ENCODE data around the gene SPATA32.
"Not testable (repeated sequence)": the region's sequence is repeated elsewhere in the genome, so short reads cannot be mapped to it uniquely, and the experiment has no call there.

The SPATA32 gene

GRCh38 chr17:45271603-45272002 is 9.7 kb upstream of the SPATA32 start:
- no peak for DNase-seq (ENCODE audit: low read depth in 2 of 2)

GRCh38 chr17:45270828-45271418 is 9.0 kb upstream of the SPATA32 start:
- peak; percentile 21 to 29 for DNase-seq (ENCODE audit: low read depth in 2 of 2)

- DNase-seq (ENCODE audit: low read depth in 2 of 2) = no peak
Observed at GRCh38 chr17:45269912-45270311, 8.0 kb upstream of the SPATA32 start.

- no peak for DNase-seq (ENCODE audit: low read depth in 2 of 2)
Observed at GRCh38 chr17:45267436-45268055, 5.7 kb upstream of the SPATA32 start.

DNA sequence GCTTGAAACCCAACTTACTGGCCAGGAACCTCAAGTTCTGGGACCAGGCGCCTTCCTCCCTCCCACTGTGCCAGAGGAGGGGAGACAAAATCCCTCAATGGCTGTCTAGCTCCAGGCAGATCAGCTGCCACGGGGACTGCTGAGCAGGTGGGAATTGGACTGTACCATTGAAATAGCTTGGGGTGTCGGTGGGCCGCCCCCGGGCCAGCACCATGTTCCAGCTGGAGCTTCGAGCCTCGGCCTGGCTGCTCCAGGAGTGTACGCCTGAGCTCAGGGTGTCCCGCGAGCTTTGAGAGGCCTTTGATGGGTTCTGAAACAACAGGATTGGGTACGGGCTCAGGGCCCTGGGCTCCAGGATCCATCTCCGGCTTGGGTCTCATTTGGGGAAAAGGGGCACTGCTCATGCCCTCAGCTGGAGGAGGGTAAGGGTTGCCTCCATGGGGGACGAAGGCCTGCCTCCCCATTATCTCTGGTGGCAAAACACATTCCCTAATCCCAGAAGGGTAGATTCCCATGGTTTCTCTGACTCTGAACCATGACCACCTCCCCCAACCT is 4.6 kb upstream of the SPATA32 start:
- no peak for DNase-seq (ENCODE audit: low read depth in 2 of 2)

DNA sequence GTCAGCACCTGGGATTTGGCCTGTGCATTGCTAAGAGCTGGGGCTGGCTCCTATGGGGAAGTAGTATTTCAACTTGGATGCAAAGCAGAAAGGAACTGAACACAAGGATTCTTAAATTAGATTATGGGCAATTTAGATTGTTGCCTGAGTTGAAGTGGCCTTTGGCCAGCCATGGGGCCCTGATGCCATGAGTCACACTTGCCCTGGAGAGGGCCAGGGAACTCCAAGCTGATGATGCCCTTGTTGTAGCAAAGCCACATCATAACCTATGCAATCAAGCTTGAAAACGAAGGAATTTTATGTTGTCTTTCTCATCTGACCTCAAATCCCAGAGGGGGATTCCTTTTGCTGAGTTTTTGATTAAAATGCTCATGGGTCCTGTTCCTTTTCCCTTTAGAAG is 3.9 kb upstream of the SPATA32 start:
- no peak for DNase-seq (ENCODE audit: low read depth in 2 of 2)

DNA sequence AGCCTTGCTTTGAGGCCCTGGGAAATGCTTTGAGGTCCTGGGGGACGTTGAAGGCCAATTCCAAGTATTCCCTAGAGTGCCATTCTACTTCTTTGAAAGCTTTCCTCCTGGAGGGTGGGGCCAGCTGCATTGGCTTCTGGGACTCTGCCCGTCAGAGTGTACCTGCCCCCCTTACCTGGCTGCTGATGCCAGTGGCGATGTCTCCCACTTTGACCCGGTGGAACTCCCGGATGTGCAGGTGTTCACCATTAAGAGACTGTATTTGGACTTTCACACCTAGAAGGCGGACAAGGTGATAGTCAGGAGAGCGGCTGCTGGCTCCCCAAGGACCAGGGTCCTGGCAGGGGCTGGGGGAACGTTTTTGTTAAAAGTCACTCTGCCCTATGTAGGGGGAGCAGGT is 3.1 kb upstream of the SPATA32 start:
- DNase-seq (ENCODE audit: low read depth in 2 of 2) = no peak

DNA sequence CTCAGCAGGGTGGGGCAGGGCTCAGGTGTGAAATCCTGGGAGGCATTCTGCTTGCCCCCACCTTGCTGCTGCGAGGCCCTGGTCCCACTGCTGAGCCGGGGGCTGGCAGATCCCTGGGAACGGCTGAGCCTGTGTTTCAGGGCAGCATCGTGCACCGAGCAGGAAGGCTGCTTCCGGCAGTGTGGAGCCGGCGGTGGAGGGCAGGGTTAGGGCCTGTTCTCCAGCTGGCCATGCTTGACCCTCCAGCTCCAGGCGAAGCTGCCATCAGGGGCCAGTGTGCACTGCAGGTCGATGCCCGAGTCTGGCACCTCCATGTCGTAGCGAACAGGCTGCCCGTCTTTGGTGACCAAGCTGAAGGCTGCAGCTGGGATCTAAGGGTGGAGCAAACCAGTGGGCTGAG is 2.5 kb upstream of the SPATA32 start:
- DNase-seq (ENCODE audit: low read depth in 2 of 2) = no peak

DNA sequence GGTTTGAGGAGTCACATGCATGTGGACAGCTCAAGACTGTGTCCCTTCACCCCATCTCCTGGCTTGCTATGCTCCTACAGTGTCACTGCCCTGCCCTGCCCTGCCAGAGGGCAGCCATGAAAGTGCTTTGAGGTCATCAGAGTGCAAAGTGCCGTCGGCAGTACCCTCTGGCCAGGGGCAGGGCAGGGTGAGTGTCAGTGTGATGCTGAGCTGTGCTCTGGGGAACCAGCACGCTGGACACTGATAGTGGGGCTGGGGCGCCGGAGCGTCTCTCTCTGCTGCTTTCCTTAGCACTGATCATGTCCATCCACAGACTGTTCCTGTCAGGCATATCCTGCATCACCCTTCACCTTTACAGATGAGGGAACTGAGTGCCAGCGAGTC is 1.6 kb upstream of the SPATA32 start:
- no peak for DNase-seq (ENCODE audit: low read depth in 2 of 2)

- no peak for DNase-seq (ENCODE audit: low read depth in 2 of 2)
Observed at GRCh38 chr17:45262516-45263476, 902 bp upstream of the SPATA32 start.

DNA sequence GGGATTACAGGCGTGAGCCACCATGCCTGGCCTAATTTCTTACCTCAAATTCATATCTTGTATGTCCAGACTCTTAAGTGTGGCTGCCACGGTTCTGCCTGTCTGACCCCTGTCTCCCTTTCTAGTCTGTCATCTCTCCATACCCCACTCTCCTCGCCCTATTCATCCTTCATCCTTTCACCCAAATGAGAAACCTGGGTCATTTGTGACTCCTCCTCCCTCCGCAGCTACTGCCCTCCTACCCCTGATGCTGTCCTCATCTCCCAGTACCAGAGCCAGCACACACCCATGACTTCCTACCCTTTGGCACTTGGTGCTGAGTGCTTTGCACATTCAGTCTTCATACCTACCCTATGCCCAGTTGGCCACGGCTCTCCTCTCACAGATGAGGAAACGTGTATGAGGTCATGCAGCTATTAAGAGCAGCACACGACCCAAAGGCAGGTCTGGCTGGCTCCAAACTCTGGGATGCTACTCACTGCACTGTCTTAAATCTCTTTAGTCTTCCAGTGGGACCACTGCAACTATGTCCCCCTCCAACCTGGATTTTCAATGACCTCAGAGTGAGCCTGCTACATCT is 1.6 kb downstream of the SPATA32 start:
- DNase-seq (ENCODE audit: low read depth in 2 of 2) = no peak

- DNase-seq (ENCODE audit: low read depth in 2 of 2) = no peak
Observed at GRCh38 chr17:45258981-45259380, 2.9 kb downstream of the SPATA32 start.

DNA sequence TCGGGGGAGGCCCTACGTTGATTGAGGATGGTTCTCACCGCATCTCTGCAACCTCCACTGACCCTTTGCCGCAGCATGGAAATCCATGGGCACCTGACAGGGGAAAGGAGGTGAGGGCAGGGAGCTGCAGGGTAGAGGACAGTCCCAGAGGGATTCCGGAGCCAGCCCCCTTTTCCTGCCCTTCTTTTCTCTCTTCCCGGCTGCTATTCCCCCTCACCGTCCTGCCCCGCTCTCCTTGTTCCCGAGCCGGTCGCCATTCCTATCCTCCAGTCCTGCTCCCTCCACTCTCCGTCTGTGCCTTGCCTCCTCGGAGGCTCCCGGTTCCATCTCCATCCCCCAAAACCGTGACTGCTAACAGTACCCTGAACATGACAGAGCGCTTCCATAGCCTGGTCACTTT is 4.8 kb downstream of the SPATA32 start:
- no peak for DNase-seq (ENCODE audit: low read depth in 2 of 2)

DNA sequence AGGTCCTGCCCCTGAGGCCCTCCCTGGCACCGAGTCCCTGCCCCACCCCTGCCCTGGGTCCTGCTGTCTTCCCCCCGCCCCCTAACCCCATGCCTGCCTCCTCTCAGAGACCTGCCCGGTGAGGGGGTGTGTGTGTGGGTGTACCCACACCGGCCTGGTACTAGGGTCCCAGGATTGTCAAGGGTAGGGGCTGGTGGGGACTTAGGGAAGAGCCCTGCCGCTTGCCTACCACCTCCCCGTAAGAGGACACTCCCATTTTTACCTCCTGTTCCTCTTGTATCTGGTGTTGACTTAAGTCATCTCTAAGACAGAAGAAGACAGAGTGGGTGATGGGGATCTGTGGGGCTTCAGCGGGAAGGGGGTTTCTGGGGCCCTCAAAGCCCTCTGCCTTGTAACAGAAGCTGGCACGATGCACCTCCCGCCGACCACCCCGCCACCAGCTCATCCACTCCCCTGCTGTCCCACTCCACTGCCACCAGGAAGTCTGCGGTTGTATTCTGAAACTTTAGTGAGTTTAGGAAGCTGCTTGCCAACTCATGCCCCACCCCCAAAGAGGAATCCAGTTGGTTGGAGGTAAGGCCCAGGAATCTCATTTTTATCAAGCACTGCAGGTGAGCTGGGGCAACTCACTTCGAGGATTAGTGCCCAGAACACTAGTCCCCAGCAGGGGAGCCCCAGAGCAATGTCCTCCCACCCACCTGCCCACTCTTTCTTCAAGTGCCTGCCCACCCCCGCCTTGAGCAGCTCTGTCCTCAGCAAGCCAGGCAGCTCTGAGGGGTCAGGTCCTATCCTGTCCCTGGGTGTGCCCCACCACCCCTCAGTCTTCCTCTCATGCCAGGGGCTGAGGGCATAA is 5.6 kb downstream of the SPATA32 start:
- no peak for DNase-seq (ENCODE audit: low read depth in 2 of 2)

GRCh38 chr17:45255358-45255757 is 6.5 kb downstream of the SPATA32 start:
- no peak for DNase-seq (ENCODE audit: low read depth in 2 of 2)

GRCh38 chr17:45253879-45254278 is 8.0 kb downstream of the SPATA32 start:
- DNase-seq (ENCODE audit: low read depth in 2 of 2) = no peak

- not testable (repeated sequence) for DNase-seq (ENCODE audit: low read depth in 2 of 2)
Observed at GRCh38 chr17:45253237-45253636, 8.7 kb downstream of the SPATA32 start.

GRCh38 chr17:45251931-45252330 is 10.0 kb downstream of the SPATA32 start:
- no peak for DNase-seq (ENCODE audit: low read depth in 2 of 2)

GRCh38 chr17:45248132-45248957 is 13.5 kb downstream of the SPATA32 start:
- DNase-seq (ENCODE audit: low read depth in 2 of 2) = peak in 1 of 2 donors; percentile 65

DNA sequence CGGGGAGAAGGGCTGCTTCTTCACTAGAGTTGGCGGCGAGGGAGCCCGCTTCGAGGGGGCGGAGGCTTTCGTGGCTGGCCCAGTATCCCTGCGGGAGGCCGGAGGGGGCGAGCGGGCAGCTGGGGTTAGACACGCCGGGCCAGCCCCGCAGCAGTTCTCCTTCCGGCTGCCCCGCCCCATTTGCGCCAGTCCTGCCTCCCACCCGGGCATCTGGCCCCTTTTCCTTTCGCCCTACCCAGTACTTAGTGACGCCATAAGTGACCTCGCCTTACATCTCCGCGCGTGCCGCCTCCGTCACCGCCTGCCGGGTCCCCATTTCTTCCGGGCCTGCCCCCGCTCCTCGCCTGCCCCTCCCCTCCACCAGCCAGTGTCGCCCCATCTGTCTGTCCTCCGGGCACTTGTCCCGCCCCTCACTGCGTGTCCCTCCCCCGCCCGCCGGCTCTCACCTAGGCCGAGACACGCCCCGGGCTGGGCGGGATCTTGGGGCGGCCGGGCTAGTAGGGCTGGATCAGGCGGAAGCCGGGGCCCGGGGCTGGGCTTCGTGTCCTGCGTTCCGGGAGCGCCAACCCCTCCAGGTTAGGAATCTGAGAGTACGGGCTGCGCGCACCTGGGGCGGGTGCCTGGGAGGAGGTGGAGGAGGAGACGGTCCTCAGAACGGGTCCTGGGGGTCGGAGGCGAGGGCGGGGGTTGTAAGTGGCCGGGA is 14.3 kb downstream of the SPATA32 start:
- DNase-seq (ENCODE audit: low read depth in 2 of 2) = peak; percentile 87 to 94

Data from stimulated activated CD8-positive, alpha-beta memory T cell treated with anti-CD3 and anti-CD28 coated beads, Interleukin-2, amount 100 ng/mL, for 1 hour (primary cell).